ENCODE results near the gene HPN.
"Not testable (repeated sequence)": the region's sequence is repeated elsewhere in the genome, so short reads cannot be mapped to it uniquely, and the experiment has no call there.

HPN gene

DNA sequence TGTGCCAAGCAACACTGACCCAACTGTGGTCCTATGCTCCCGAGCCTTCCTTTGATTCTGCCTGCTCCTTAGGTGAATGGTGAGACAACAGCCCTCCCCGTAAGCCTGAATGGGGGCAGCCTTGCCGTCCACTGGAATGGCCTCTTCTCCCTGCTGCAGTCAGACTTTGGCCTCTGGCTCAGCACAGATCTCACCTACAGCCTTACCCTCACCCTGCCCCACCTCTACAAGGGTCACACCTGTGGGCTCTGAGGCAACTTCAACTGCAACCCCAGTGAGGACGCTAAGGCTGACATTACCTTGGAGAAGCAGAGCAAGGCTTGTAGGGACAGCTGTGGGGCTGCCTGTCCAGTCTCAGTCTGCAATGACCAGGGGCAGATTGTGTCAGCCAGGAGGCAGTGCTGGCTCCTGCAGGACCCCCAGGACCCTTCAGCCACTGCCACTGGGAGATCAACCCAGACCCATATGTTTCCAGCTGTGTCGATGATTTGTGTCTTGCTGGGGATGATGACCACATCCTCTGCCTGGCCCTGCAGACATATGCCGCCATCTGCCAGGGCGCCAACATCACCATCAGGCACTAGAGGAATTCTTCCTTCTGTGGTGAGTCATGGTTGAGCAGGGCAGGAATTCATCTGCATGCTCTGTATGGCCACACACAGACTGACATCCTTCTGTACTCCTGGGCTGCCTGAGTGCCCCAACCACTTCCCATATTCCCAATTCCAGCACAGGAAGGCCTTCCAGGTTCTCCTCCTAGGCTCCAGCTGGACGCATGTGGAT, 46.8 kb downstream of the HPN start:
- no peak for DNase-seq

DNA sequence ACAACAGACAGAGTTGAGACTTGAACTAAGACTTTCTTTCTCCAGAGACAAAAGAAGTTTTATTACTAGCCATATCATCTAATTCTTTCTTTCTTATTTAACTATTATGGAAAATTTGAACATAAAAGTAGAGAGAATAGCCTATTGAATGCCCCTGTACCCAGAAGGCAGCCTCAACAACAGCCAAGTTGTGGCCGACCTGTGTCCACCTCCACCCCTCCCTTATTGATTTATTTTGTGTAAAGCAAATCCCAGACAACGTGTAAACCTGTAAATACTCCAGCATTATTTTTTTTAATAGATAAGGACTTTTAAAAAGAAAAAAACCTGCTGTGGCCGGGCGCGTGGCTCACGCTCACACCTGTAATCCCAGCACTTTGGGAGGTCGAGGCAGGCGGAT, 48.0 kb downstream of the HPN start:
- no peak for DNase-seq

DNA sequence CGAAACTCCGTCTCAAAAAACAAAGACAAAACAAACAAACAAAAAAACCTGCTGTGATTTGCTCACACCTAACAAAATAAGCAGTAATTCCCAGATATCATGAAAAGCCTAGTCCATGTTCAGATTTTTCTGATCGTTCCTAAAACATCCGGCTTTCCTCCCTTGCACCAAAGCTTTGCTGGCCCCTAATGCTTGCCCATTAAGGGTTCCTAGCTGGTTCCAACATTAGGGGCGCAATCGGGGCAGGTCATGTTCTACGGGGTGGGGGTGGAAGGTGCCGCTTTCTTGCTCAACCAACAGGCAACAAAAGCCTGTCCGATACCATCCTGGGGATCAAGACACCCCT, 48.6 kb downstream of the HPN start:
- DNase-seq = no peak

GRCh38 chr19:35090506-35091214, 49.1 kb downstream of the HPN start:
- peak; percentile 37 to 42 for DNase-seq

GRCh38 chr19:35093430-35093829, 51.9 kb downstream of the HPN start:
- DNase-seq = no peak

GRCh38 chr19:35093941-35094647, 52.6 kb downstream of the HPN start:
- DNase-seq = no peak

GRCh38 chr19:35094656-35095055, 53.1 kb downstream of the HPN start:
- DNase-seq = no peak

- no peak for DNase-seq
These were observed 54.3 kb downstream of the HPN start for GRCh38 chr19:35095667-35096368.

DNA sequence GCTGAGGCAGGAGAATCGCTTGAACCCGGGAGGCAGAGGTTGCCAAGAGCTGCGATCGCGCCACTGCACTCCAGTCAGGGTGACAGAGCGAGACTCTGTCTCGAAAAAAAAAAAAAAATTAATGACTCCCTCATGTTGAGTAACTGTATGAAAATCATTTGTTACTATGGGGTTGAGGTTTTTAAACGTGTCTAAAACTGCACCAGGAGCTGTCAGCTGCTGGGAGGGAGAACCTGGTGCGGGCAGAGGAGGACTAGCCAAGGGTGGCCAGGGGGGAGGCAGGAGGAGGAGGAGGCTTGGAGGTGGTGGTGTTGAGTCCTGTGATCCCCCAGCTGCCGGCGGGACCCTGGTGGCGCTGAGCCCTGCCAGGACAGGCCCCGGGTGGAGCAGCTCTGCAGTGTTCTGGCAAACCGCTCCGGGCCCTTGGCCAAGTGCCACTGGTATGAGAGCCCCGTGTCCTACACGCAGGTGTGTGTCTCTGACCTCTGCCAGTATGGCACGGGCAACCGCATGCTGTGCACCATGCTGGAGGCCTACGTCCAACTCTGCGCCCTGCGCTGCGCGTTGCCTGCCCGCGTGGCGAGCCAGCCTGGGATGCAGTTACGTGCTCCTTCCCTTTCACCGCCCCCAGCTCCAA, 57.0 kb downstream of the HPN start:
- DNase-seq = no peak

DNA sequence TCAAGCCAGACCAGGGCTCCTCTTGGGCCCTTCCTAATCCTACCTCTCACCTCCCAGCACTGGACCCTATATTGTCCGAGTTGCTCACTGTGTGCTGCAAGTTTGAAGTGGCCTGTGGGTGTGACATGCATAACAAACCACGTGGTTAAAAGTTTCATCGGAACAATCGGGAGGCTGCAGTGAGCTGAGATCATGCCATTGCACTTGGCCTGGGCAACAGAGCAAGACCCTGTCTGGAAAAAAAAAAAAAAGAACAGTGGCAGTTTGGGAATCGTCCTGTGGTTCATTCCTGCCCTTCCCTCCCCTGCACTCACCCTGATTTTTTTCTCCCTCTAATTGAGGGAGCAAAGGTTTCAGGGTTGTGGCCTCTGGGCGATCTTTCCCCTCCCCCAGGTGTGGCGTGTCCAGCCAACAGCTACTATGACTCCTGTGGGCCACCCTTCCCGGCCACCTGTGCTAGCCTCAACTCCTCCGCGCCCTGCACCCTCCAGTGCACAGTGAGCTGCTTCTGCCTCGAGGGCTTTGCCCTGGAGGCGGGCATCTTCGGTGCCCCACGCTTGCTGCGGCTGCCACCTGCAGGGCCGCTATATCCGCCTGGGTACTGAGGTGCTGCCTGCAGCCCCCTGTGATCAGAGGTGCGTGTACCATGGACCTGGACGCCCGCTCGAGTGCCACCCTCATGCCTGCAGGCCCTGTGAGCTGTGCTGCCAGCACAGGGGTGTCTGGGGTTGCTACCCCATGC, 57.8 kb downstream of the HPN start:
- DNase-seq = no peak

DNA sequence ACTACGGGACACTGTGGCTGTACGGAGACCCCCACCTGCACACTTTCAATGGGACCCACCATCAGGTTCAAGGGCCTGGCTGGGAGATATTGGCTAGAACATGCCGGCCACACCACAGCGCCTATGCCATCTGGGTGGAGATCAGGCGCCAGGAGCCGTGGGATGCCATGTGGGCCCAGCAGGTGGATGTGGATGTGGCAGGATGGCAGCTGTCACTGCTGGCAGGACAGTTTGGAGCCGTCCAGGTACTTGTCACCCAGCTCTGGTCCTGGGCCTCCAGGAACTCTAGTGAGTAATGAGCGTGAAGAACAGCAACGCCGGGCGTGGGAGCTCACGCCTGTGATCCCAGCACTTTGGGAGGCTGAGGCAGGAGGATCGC, 58.4 kb downstream of the HPN start:
- no peak for DNase-seq

GRCh38 chr19:35100588-35101533, 59.3 kb downstream of the HPN start:
- DNase-seq = no peak

- not testable (repeated sequence) for DNase-seq
These were observed 60.4 kb downstream of the HPN start for GRCh38 chr19:35101949-35102348.

DNA sequence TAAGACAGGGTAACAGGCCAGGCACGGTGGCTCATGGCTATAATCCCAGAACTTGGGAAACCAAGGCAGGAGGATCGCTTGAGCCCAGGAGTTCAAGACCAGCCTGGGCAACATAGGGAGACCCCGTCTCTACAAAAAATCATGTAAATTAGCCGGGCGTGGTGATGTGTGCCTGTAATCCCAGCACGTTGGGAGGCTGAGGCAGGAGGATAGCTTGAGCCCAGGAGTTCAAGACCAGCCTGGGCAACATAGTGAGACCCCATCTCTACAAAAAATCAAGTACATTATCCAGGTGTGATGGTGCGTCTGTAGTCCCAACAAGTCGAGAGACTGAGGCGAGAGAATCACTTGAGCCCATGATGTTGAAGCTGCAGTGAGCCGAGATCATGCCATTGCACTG, 62.1 kb downstream of the HPN start:
- not testable (repeated sequence) for DNase-seq

DNA sequence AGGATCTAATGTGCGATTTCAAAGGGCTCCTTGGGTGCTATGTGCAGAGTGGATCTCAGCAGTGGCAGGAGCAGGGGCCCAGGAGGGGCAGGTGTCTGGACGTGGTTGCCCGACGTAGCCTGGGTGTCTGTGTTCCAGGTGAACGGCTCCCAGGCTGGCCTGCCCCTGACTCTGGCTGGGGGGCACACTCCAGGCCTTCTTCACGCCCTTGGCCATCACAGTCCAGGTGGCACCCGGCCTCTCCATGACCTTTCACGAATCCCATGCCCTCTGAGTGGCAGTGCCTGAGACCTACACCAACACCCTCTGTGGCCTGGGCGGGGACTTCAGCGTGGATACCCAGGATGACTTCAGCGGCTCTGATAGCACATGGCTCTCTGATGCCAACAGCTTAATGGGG, 62.8 kb downstream of the HPN start:
- no peak for DNase-seq

GRCh38 chr19:35105047-35105410, 63.5 kb downstream of the HPN start:
- no peak for DNase-seq

- DNase-seq = no peak
These were observed 64.1 kb downstream of the HPN start for GRCh38 chr19:35105411-35106290.

DNA sequence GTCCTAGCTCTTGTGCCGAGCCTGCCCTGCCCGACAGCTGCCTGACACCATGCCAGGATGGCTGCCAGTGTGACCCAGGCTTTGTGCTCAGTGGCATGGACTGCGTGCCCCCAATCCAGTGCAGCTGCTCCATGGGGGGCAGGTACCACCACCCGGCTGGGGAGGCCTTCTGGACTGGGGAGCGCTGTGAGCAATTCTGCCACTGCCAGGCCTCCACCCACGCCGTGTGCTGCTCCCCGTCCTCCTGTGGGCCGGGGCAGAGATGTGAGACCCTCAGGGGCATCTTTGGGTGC, 64.7 kb downstream of the HPN start:
- no peak for DNase-seq

GRCh38 chr19:35106898-35107541, 65.5 kb downstream of the HPN start:
- no peak for DNase-seq

DNA sequence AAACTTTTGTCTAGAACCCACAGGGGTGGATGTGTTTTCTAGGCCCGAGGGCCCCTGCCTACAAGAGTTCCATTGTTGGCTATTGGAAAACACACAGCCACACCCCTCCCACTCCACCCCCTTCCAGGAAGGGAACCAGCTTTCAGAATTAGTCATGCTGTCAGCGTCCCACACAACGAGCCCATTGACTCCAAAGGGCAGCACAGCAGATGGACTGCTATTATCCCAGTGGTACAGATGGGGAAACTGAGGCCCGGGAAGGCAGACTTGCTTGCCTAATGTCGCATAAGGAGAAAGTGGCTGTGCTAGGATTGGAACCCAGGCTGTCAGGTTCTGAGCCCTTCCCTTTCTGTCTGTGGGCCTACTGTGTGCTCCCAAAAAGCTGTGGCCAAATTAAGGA, 66.0 kb downstream of the HPN start:
- DNase-seq = no peak
